CD4-positive, alpha-beta T cell treated with Interleukin-2 at 100 ng/mL for 4 hours (primary cell): ENCODE measurements around the gene GCH1.
"Not testable (repeated sequence)": the region's sequence is repeated elsewhere in the genome, so short reads cannot be mapped to it uniquely, and the experiment has no call there.

Experiments
- DNase-seq: peaks from one replicate; pipeline ENCODE4 v3.0.0-alpha.2; 2020; ENCODE audit warnings: low spot score

Gene GCH1

GRCh38 chr14:54818201-54819133 is 84.2 kb downstream of the GCH1 start:
- DNase-seq: no peak

DNA sequence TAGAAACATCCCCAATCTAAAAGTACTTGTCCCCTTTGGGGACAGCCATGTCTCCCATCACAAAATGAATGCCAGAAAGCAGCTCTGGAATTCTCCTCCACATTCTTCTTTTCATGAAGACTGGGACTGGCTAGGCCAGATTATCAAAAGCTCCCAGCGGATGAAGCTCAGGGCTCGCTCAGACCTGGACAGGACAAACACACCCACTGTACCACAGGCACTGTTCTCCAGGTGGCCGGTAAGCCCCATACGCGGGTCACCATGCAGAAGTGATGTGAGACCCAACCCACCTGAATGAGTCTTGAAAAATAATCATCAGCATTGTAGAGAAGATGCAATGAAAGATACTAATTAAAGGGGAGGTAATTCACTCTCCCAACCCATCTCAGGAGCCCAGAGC is 85.1 kb downstream of the GCH1 start:
- DNase-seq: no peak

GRCh38 chr14:54816450-54816849 is 86.2 kb downstream of the GCH1 start:
- no peak for DNase-seq

DNA sequence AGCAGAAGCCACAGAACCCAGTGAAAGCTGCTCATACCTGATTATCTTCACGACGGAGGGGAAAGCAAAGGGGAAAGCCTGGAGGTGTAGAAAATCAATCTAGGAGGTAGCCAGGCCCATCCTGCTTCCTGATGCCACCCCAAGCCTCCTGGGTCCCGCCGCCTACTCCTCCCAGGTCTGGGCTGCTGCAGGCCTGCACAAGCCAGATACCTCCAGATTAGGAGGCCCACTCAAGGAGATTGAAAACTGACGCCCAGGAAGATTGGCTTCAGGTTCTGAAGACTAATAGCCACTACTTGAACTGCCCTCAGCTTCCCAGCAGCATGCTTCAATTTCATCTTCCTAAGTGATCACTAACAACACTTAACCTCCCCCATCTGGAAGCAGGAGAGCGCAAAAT is 87.1 kb downstream of the GCH1 start:
- DNase-seq: no peak

GRCh38 chr14:54815016-54815415 is 87.6 kb downstream of the GCH1 start:
- DNase-seq: no peak

- DNase-seq: no peak
These were observed 88.5 kb downstream of the GCH1 start for GRCh38 chr14:54814076-54814475.

GRCh38 chr14:54813081-54813480 is 89.5 kb downstream of the GCH1 start:
- no peak for DNase-seq

GRCh38 chr14:54812617-54813016 is 90.0 kb downstream of the GCH1 start:
- DNase-seq: no peak

- DNase-seq: no peak
These were observed 92.9 kb downstream of the GCH1 start for GRCh38 chr14:54809767-54810166.

- DNase-seq: no peak
These were observed 94.1 kb downstream of the GCH1 start for GRCh38 chr14:54808326-54809161.

- no peak for DNase-seq
These were observed 94.7 kb downstream of the GCH1 start for GRCh38 chr14:54807881-54808280.

DNA sequence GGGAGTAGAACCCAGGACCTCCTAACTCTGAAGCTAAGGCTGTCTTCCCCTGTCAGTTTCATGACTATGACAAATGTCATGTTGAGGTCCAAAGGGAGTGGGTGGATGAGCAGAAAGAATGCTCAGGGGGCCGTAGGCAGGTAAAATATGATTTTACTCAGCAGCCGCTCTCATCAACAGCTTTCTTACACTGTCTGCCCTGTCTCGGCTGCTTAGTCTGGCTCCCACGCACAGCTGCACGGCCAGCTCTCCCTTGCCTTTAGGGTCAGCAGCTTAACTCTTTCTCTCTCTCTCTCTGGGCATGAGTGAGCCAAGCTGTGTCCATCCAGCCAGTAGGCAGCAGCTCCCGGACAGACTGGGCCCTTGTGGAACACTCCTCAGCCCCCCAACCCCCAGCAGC is 95.2 kb downstream of the GCH1 start:
- DNase-seq: no peak

- no peak for DNase-seq
These were observed 96.0 kb downstream of the GCH1 start for GRCh38 chr14:54806616-54807015.

GRCh38 chr14:54805445-54806322 is 96.9 kb downstream of the GCH1 start:
- peak; percentile 72 for DNase-seq

DNA sequence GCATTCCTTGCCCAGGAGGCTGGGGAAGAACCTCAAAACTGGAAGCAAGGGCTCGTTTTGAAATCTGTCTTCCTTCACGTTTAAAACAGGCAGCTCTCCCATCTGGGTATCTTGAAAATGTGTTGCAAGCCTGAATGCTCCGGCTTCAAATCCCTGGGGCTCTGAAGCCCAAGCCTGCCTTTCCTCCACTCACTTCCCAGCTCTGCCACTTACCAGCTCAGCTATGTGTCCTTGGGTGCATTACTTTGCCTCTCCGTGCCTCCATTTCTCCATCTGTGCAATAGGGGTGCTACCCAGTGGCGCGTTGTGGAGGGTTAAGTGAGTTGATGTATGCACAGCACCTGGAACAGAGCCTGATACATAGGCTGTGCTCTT is 97.6 kb downstream of the GCH1 start:
- DNase-seq: no peak

DNA sequence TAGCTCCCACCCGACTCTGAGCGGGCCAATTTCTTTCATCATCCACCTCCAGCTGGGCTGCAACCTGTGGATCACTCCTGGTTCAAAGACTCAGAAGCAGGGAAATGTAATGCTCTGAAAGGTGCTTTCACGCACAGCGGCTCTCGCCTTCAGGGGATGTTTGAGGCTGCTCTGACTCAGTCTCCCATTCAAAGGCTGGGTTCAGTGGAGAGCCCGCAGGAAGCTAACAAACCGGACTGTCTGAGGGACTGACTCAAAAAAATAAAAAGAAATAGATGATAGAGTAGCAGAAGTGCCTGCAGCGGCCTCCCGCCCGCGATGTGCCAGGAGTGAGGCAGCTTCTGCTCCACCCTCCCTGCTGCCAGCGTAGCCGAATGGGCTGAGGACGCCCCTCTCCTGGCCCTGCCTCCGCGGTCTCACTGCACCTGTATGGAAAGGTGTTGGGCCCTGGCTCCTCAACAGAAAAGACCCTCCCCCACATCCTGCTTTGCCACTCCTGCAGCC is 98.0 kb downstream of the GCH1 start:
- no peak for DNase-seq

DNA sequence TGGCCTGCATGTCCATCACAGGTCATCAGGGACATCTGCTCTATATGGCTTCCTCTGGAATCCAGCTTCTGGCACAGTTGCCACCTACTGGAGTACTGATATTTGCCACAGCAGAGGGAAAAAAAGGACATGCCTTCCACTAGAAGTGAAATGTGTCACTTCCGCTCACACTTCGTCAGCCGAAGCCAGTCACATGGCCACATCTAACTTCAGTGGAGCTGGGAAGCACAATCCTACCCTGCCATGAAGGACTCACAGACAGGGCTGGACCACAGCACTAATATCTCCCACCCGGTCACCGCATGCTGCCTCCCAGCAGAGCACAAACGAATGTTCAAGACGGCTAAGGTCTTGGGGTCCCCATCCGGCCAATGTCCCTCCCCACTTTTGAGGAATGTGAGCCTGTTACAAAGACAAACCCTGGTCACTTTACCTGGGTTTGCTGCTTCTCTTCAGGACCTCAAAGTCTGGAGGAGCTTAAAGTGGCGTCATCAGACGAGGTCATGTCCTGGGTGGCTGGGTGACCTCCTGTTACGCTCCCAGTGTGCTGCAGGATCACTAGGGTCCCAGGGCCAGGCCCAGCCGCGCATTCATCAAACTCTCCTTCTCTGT is 98.6 kb downstream of the GCH1 start:
- no peak for DNase-seq

DNA sequence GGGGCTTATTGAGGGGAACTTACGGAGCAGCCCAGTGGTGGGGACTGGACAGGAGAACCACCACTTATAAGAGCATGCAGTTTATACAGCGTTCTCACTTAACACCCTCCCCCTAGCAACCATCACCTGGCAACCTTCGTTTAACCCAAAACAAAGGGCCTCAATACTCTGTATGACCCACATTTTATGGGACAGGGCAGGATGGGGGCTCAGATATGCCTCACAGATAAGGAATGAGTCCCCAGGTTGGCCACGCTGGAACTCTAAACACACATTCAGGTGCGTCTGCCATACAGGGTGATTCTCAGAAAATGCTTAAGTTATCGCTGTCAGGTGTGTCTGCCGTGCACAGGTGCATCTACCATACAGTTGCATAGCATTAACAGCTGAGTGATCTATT is 99.2 kb downstream of the GCH1 start:
- DNase-seq: no peak

DNA sequence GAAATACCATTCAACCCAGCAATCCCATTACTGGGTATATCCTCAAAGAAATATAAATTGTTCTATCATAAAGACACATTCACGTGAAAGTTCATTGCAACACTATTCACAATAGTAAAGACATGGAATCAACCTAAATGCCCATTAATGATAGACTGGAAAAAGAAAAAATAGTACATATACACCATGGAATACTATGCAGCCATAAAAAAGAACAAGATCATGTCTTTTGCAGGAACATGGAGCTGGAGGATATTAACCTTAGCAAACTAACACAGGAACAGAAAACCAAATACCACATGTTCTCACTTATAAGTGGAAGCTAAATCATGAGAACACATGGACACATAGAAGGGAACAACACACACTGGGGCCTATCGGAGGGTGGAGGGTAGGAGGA is 101.1 kb downstream of the GCH1 start:
- not testable (repeated sequence) for DNase-seq

- DNase-seq: no peak
These were observed 104.0 kb downstream of the GCH1 start for GRCh38 chr14:54798465-54799124.

DNA sequence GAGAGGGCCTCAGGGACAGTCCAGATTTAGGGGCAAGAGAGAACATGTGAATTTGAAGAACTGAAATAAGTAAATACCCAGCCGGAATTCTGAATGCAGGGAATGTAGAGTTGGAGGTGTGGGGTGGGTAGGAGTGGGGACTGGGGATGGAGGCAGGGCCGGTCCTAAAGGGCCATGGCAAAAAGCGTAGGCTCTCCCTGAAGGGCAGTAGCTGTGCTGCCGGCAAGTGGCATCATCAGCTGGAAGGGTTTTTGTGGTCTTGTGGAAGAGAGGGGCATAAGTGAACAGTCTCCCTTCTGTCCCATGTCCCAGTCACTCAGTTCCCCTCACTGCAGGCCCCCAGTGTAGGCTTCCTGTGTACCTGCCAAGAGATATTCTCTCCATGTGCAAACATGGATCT is 104.6 kb downstream of the GCH1 start:
- DNase-seq: no peak
